Motor neuron (in vitro differentiated cells): ENCODE measurements around the gene SLC38A9. TPM values are rescaled to one million over a fixed set of nuclear protein-coding genes. Genes with fewer than 3 reads are reported as not detected.

Source experiments
- ATAC-seq, 8 experiments: fragments of 200-7000 bp; cut with Tn5 transposase; replicated peaks in 6 of 8; 2 replicates each; pipeline ENCODE4 v1.8.0; 2021; ENCODE audit warnings: mild to moderate bottlenecking in 8 of 8, moderate library complexity in 8 of 8
- H3K27ac ChIP-seq, 2 donors: fragments of 250-450 bp; sonication (Bioruptor Pico); 2 replicates each; pipeline ENCODE4 v1.9.0; 2021; ENCODE audit warnings: antibody characterized with exemption in 2 of 2, mild to moderate bottlenecking in 2 of 2, moderate library complexity in 1 of 2
- H3K4me1 ChIP-seq, 2 donors: fragments of 250-450 bp; sonication (Bioruptor Pico); replicated peaks in 1 of 2; 2 replicates each; pipeline ENCODE4 v1.6.1; 2021; ENCODE audit warnings: antibody characterized with exemption in 2 of 2, mild to moderate bottlenecking in 2 of 2, moderate library complexity in 1 of 2
- H3K4me3 ChIP-seq, 5 donors: fragments of 250-450 bp; sonication (Bioruptor Pico); 2 replicates each; pipeline ENCODE4 v1.9.0; 2021; ENCODE audit warnings: antibody characterized with exemption in 5 of 5, mild to moderate bottlenecking in 5 of 5, moderate library complexity in 4 of 5
- WGBS, 10 experiments: fragments of 450-650 bp; shearing (Covaris generic); methylation state at CpG; one replicate each; pipeline ENCODE4 v1.0.0; 2022; 5-methylcytosine and 5-hydroxymethylcytosine counted together
- in situ Hi-C, 9 experiments: fragments of 400-800 bp; cut with MboI; loops; one replicate each; pipeline ENCODE4 v1.15.0; 2021; ENCODE audit warnings: low sequenced_read_pairs in 9 of 9, low pct_unique_long_range_greater_than_20kb in 2 of 9; ENCODE audit not compliant: unreplicated experiment in 9 of 9
- total RNA-seq, 8 experiments: library from RNA; unstranded; fragments of 300-600 nt; gene quantifications; 2 replicates each; pipeline versions ENCODE4 v1.2.3 to v1.2.4, GENCODE V29; 2022

The SLC38A9 gene
- total RNA-seq, 8 experiments from 2014 or later, result 16.5 to 28.6 (median 21.0) TPM

DNA sequence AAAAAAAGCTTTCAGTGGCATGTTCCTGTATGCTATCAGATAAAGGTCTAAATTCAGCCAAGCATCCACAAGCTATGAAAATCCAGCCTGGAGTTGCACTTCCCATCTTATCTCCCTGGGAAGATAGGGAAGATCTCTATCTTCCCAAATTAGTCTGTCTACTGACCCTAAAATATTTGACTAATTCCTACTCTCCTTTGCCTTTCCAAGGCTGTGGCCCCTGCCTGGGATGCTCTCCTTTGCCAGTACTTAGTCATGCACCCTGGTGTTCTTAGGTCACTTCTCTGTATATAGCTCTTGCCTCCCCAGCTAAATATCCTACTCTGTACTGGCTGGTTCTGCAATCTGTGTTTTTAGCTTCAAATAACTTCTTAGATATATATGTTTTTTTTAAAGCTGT is 133.4 kb downstream of the SLC38A9 start:
- Histone ChIP-seq H3K4me3 (no peak overlapping the region), H3K4me1 (no peaks in the 10 kb centered on the region), H3K27ac (no peak overlapping the region)
- ATAC-seq, result no peak
- in situ Hi-C loops, result no loop called here

DNA sequence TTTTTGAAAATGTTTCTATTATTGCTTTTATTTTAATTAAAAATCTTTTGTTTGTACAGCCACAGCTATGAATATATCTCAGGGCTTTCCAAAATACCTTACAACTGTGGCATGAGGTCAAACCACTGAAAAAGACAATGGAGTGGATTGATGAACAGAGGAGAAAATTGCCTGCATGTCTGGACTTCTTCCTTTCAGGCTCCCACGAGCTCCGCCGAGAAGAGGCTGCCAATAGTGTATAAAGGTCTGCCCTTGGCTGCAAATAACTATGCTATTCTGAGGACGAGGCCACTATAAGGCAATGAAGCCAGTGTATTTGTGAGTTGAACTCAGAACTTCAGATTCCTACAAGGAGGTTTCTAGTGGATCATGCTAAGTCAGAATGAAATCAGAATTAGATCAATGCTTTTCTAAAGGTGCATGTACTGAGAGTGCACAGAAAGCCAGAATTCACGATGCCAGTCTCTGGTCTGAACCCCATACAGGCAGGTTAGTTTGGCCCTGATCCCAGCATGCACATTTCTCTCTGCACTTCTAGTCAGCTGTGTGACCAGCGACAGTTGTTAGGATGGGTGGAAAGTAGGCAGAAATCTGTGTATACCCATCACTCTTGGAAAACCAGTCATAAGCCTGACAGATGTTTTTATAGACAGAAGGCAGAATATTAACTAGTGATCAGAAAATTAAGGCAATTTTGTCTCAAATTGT is 134.6 kb downstream of the SLC38A9 start:
- in situ Hi-C loops, result no loop called here
- peak in 1 of 8 experiments; percentile 75 for ATAC-seq
- Histone ChIP-seq H3K4me3 (no peak overlapping the region), H3K4me1 (no peaks in the 10 kb centered on the region), H3K27ac (no peak overlapping the region)
- WGBS, 10 experiments, result 13 to 100% (median 57%) methylated on average over 2 to 5 of the region's 6 CpGs; no CpG with 5 or more reads in 3 of the 10 experiments

DNA sequence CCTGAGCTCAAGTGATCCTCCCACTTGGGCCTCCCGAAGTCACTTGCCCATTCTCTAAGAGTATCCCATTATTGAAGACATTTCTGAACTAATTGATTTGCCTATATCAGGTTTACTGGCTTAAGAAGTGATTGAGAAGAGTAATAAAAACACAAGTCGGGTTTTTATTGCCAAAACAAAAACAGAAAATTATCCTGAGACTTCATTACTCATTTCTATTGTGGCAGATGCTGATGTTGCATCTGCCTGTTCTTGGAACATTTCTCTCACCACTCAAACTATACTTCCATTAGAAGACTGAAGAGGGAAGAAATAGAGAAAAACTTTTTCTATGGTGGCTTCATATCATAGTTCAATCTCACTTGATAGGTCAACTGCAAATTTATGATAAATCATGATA is 135.5 kb downstream of the SLC38A9 start:
- no peak overlapping the region for H3K27ac ChIP-seq
- in situ Hi-C loops, result no loop called here
- WGBS, 10 experiments, result 0 to 100% (median 69%) methylated on average over 1 to 2 of the region's 2 CpGs; no CpG with 5 or more reads in 1 of the 10 experiments
- ATAC-seq, result no peak
- no peak overlapping the region for H3K4me3 ChIP-seq
- H3K4me1 ChIP-seq, result peaks cover 0 to 4% of the 10 kb centered on the region in 2 donors

Other genes starting within 250 kb of the SLC38A9 start
- 10 to 100 TPM in 7 of 8 experiments, 1 to 10 TPM in 1; 9.3 to 57.8 (median 14.7) TPM for gene PLPP1, start 177.4 kb downstream of the SLC38A9 start, total RNA-seq
- 1 to 10 TPM in 1 of 8 experiments, under 1 TPM in 3, not detected in 4; 0.05 to 1.1 (median 0.53) TPM for gene DDX4, start 25.7 kb upstream of the SLC38A9 start, total RNA-seq
- gene IL31RA, start 139.0 kb upstream of the SLC38A9 start, total RNA-seq, result 1 to 10 TPM in 2 of 8 experiments, under 1 TPM in 3, not detected in 3; 0.05 to 3.2 (median 0.47) TPM